SK-N-SH treated with all-trans-retinoic acid at 6 μM for 48 hours (cell line): ENCODE results near the gene LRRC58.

Experiments
- ARNTL ChIP-seq: fragments of 450-650 bp; formaldehyde crosslinking; IDR thresholded peaks from 2 replicates; pipeline ENCODE4 v1.5.0; 2020; ENCODE audit warnings: low read depth, mild to moderate bottlenecking, moderate library complexity, borderline replicate concordance
- CSRNP3 ChIP-seq: fragments of 250-450 bp; sonication (Bioruptor Pico); IDR thresholded peaks from 2 replicates; pipeline ENCODE4 v1.5.1; 2021; ENCODE audit warnings: mild to moderate bottlenecking, moderate library complexity
- ESRRG ChIP-seq: fragments of 250-450 bp; sonication (Bioruptor Pico); IDR thresholded peaks from 2 replicates; pipeline ENCODE4 v1.6.1; 2021; ENCODE audit warnings: mild to moderate bottlenecking
- PATZ1 ChIP-seq: fragments of 250-450 bp; sonication (Bioruptor Pico); IDR thresholded peaks from 2 replicates; pipeline ENCODE4 v1.8.0; 2020; ENCODE audit warnings: mild to moderate bottlenecking, moderate library complexity, borderline replicate concordance
- PPARA ChIP-seq: fragments of 250-450 bp; sonication (Bioruptor Pico); IDR thresholded peaks from 2 replicates; pipeline ENCODE4 v1.5.0; 2020; ENCODE audit warnings: mild to moderate bottlenecking, borderline replicate concordance
- RARB ChIP-seq: fragments of 250-450 bp; sonication (Bioruptor Pico); IDR thresholded peaks from 2 replicates; pipeline ENCODE4 v1.8.0; 2021; ENCODE audit warnings: mild to moderate bottlenecking, moderate library complexity
- TCF4 ChIP-seq: fragments of 250-450 bp; sonication (Bioruptor Pico); IDR thresholded peaks from 2 replicates; pipeline ENCODE4 v1.8.0; 2021; ENCODE audit warnings: mild to moderate bottlenecking, moderate library complexity, borderline replicate concordance
- TOX ChIP-seq: fragments of 250-450 bp; sonication (Bioruptor Pico); IDR thresholded peaks from 2 replicates; pipeline ENCODE4 v1.8.0; 2021; ENCODE audit warnings: mild to moderate bottlenecking, moderate library complexity, borderline replicate concordance
- ZNF565 ChIP-seq: fragments of 450-650 bp; formaldehyde crosslinking; conservative IDR thresholded peaks from 2 replicates; pipeline ENCODE4 v1.5.0; 2020; ENCODE audit warnings: low read depth, mild to moderate bottlenecking, moderate library complexity
- TF ChIP-seq, protein P1 (sequence below): fragments of 250-450 bp; sonication (Bioruptor Pico); IDR thresholded peaks from 2 replicates; pipeline ENCODE4 v1.5.1; 2020; ENCODE audit warnings: low read depth, mild to moderate bottlenecking, moderate library complexity
- TF ChIP-seq, protein P2 (sequence below): fragments of 250-450 bp; sonication (Bioruptor Pico); IDR thresholded peaks from 2 replicates; pipeline ENCODE4 v1.8.0; 2021; ENCODE audit warnings: low read depth, mild to moderate bottlenecking, moderate library complexity, borderline replicate concordance

DNA sequence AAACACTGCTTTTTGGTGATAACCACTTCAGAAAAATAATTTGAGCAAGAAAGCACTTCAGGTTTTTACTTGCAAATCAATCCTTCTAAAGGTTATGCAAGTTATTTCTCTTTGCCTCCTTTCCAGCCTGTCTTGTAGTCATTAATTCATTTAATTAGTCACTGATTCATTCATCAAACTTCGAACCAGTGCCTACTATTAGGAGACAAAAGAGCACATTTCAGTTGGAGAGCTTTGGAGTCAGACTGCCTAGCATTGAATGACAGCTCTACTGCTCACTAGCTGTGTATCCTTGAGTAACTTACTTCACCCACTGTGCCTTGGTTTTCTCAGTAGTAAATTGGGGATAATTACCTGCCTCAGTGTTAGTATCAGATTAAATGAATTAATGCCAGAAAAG is 14.9 kb upstream of the LRRC58 start:
- no peak for TF ChIP-seq TOX (CRISPR knock-in tag)
- TF ChIP-seq CSRNP3 (CRISPR knock-in tag): no peak
- no peak for TF ChIP-seq ARNTL (CRISPR knock-in tag)
- no peak for TF ChIP-seq PPARA (CRISPR knock-in tag)
- TF ChIP-seq RARB (CRISPR knock-in tag): no peak
- no peak for TF ChIP-seq ESRRG
- TF ChIP-seq, protein P1, sequence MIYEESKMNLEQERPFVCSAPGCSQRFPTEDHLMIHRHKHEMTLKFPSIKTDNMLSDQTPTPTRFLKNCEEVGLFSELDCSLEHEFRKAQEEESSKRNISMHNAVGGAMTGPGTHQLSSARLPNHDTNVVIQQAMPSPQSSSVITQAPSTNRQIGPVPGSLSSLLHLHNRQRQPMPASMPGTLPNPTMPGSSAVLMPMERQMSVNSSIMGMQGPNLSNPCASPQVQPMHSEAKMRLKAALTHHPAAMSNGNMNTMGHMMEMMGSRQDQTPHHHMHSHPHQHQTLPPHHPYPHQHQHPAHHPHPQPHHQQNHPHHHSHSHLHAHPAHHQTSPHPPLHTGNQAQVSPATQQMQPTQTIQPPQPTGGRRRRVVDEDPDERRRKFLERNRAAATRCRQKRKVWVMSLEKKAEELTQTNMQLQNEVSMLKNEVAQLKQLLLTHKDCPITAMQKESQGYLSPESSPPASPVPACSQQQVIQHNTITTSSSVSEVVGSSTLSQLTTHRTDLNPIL: no peak
- TF ChIP-seq TCF4: no peak
- TF ChIP-seq, protein P2, sequence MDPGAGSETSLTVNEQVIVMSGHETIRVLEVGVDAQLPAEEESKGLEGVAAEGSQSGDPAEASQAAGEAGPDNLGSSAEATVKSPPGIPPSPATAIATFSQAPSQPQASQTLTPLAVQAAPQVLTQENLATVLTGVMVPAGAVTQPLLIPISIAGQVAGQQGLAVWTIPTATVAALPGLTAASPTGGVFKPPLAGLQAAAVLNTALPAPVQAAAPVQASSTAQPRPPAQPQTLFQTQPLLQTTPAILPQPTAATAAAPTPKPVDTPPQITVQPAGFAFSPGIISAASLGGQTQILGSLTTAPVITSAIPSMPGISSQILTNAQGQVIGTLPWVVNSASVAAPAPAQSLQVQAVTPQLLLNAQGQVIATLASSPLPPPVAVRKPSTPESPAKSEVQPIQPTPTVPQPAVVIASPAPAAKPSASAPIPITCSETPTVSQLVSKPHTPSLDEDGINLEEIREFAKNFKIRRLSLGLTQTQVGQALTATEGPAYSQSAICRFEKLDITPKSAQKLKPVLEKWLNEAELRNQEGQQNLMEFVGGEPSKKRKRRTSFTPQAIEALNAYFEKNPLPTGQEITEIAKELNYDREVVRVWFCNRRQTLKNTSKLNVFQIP: no peak
- no peak for TF ChIP-seq PATZ1 (CRISPR knock-in tag)
- no peak for TF ChIP-seq ZNF565 (CRISPR knock-in tag)
